ENCODE data around the gene ARID3A.

Gene ARID3A

GRCh38 chr19:990119-990571 is 64.3 kb downstream of the ARID3A start:
- no peak for DNase-seq (ENCODE audit: low read depth)

- no peak for DNase-seq (ENCODE audit: low read depth)
Observed at GRCh38 chr19:990746-991145, 64.9 kb downstream of the ARID3A start.

- DNase-seq (ENCODE audit: low read depth) = peak; percentile 36
Observed at GRCh38 chr19:991174-991931, 65.5 kb downstream of the ARID3A start.

DNA sequence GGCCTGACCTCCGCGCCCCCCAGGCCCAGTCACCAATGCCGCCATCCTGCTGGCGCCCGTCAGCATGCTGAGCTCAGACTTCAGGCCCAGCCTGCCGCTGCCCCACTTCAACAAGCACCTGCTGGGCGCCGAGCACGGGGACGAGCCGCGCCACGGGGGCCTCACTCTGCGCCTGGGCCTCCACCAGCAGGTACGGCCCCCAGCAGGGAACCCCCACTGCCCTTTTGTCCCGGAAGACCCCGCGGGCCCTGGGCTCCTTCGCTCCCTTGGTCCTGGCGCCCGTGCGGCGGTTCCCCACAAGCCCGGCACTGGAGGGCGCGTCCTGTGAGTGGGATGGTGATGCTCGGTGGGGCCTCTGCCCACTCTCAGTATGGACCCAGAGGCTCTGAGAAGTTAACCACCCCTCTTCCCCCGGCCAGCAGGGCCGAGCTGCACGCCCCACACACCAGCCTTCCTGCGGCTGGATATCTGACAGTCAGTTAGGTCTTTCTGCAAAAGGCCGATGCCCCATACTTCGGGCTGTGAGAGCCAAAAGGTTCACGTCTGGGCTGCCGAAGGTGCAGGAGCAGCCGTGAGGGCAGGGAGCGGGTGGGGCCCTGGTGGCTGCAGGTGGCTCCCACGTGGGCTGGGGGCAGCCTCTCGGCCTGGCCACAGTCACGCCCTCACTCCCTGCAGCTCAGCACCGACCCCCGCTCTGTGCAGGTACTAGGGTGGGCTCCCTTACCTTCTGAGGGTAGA is 66.3 kb downstream of the ARID3A start:
- no peak for DNase-seq (ENCODE audit: low read depth)

- no peak for DNase-seq (ENCODE audit: low read depth)
Observed at GRCh38 chr19:992670-993055, 66.8 kb downstream of the ARID3A start.

GRCh38 chr19:993361-993830 is 67.6 kb downstream of the ARID3A start:
- no peak for DNase-seq (ENCODE audit: low read depth)

GRCh38 chr19:993831-994393 is 68.1 kb downstream of the ARID3A start:
- DNase-seq (ENCODE audit: low read depth) = no peak

- no peak for DNase-seq (ENCODE audit: low read depth)
Observed at GRCh38 chr19:994516-994915, 68.7 kb downstream of the ARID3A start.

DNA sequence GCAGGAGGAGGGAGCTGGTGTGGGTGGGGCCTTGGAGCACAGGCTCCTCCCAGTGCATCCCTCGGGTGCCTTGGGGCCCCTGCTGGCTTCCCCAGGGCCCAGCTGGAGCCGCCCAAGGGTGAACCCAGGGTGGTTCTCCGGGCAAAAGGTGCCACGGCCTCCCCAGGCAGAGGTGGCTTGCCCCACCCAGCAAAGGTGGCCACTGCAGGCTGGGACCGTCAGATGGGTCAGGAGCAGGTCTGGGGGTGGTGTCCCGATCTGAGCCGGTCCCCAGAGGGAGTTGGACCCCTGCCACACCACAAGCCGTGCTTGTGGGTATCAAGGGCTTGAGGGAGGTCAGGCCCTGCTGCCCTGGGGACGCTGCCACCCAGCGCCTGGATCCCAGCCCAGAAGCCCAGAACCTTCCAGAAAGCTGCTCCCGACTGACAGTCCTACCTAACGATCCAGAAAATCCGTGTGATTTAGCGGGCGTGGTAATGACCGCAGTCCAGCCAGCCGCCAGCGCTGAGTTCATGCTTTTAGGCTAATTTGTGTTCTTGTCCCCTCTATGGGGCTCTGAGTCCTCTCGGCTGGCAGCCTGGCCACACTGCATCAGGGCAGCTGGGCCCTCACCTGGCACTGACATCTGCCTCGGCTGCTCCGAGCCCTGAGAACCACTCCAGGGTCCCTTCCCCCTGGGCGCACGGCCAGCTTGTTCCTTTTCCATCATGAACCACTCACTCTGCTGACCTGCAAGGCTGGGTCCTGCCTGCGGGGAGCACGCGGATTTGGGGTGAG is 69.4 kb downstream of the ARID3A start:
- DNase-seq (ENCODE audit: low read depth) = no peak

DNA sequence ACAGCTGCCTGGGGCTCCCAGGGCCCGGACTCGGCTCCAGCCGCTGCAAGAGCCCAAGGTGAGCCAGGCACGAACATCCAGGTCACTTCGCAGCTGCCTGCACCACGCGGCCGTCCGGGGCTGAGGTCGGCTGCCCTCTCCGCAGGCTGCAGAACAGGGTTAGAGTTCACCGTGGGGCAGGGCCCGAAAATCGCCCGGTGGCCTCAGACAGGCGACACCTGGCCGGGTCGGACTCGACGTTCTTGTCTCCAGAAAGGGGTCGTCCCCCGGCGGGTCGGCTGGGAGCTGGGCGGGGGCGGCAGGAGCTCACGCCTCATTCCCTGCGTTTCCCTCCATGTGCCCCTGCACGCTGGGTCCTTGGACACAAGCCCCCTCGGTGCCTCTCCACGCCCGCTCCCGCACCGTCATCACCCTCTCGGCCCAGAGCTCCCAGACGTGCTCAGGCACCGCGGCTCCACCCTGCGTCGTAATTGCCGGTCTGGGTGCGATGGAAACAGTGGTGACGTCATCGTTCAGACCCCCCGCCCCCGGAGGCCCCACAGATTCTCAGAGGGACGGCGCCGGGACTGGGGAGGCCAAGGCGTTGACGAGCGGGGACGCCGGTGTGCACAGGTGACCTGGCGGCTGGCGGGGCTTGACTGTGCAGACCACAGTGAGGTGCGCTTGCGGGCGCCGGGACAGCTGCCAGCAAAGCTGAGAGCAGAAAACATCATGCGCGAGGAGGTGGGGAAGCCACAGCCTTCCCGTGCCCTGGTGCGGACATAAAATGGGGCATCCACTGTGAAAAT is 70.4 kb downstream of the ARID3A start:
- peak; percentile 67 for DNase-seq (ENCODE audit: low read depth)

DNA sequence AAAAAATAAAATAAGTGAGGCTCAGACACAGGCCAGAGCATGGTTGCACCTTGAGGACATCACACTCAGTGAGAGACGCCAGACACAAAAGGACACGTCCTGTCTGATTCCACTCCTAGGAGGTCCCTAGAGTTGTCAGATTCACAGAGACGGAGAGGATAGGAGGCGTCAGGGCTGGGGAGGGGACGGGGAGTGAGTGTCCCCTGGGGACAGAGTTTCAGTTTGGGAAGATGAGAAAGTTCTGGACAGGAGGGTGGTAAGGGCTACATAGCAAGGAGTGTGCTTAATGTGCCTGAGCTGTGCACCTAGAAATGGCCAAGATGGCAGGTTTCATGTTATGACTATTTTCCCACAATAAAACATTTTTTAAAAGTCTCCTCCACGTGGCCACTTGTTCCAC is 72.2 kb downstream of the ARID3A start:
- no peak for DNase-seq (ENCODE audit: low read depth)

DNA sequence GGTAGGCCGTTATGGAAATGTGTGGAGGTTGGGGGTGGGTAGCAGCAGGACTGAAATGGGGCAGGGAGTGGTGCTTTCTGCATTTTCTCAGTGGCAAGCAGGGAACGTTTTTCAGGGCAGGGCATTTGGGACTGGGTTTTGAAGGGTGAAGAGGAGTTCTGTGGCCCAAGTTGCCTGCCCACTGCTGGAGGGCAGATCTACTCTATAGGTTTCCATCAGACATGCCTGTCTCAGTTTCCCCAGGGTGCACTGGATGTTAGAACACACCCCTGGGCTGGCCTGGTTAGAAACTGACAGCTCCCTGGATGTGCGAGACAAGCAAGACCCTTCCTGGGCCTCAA is 73.5 kb downstream of the ARID3A start:
- DNase-seq (ENCODE audit: low read depth) = no peak

DNA sequence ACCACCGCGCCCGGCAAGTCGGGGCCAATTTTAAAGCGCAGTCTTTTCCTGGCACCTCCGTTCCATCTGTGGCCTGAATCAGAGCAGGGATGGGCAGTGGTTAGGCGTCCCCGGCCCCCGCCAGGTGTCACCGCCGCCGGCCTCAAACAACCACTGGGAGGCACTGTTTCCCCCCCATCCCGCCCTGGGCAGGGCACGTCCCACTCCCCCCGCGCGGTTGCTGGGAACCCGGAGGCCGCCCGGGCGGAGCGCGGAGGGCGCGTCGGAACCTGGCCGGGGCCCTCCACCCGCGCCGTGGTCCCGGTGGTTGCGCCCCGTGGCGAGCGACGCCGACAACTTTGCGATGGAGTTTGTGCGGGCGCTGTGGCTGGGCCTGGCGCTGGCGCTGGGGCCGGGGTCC is 74.3 kb downstream of the ARID3A start, which contains the start of gene GRIN3B:
TSS of gene GRIN3B (plus strand) at position 325 of the 400 bp plus-strand sequence. CDS start at position 344, 19 bp downstream.
- peak; percentile 37 for DNase-seq (ENCODE audit: low read depth)

- DNase-seq (ENCODE audit: low read depth) = no peak
Observed at GRCh38 chr19:1000591-1001537, 75.0 kb downstream of the ARID3A start.

GRCh38 chr19:1001538-1002166 is 75.8 kb downstream of the ARID3A start:
- DNase-seq (ENCODE audit: low read depth) = peak; percentile 52

DNA sequence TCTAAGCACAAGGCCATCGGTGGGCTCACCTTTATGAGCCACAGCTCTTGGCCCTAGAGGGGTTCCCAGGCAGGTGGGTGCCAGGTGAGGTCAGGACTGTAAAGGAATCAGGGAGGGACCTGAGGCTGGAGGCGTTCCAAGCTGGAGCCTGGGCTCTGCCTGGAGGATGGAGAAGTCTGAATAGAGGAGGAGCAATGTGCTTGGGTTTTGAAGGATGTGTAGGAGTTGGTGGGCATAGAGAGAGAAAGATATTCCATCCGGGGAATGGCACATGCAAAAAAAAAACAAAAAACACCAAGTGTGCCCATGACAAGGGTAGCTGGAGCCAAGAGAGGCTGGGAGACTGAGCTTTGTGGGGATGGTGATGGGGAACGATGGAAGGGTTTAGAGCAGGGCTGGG is 76.8 kb downstream of the ARID3A start:
- DNase-seq (ENCODE audit: low read depth) = no peak

DNA sequence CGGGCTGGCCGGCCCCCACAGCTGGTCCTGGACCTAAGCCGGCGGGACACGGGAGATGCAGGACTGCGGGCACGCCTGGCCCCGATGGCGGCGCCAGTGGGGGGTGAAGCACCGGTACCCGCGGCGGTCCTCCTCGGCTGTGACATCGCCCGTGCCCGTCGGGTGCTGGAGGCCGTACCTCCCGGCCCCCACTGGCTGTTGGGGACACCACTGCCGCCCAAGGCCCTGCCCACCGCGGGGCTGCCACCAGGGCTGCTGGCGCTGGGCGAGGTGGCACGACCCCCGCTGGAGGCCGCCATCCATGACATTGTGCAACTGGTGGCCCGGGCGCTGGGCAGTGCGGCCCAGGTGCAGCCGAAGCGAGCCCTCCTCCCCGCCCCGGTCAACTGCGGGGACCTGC is 77.4 kb downstream of the ARID3A start:
- no peak for DNase-seq (ENCODE audit: low read depth)

DNA sequence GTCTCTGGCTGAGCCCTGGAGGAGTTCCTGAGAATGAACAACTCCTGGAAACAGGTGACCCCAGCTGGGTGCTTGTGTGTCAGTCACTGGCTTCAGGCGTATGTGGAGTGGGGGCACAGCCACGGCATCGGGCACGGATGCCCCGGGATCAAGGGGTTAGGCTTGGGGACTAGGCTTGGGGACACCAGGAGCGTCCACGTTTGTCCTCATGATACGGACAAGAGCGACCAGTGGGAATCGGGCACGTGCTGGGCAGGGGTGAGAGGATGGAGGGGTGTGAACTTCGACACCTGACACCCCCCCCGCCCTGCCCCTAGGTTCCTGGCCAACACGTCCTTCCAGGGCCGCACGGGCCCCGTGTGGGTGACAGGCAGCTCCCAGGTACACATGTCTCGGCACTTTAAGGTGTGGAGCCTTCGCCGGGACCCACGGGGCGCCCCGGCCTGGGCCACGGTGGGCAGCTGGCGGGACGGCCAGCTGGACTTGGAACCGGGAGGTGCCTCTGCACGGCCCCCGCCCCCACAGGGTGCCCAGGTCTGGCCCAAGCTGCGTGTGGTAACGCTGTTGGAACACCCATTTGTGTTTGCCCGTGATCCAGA is 78.5 kb downstream of the ARID3A start:
- DNase-seq (ENCODE audit: low read depth) = no peak

Measured in activated T-helper 1 cell treated with Interleukin-2 at 50 U/mL for 16 hours (primary cell).